Large intestine (tissue), 3 donors: ENCODE data around the gene SRGAP1. TPM values are rescaled to one million over a fixed set of nuclear protein-coding genes. Genes with fewer than 3 reads are reported as not detected.
"Not testable (repeated sequence)": the region's sequence is repeated elsewhere in the genome, so short reads cannot be mapped to it uniquely, and the experiment has no call there.

Experiments
- DNase-seq, 2 donors: peaks; one replicate each; pipeline versions ENCODE4 v3.0.0 to v3.0.0-alpha.2; 2013
- H3K27ac ChIP-seq: one replicate; pipeline ENCODE4 v1.5.1; 2013; ENCODE audit warnings: low read length
- H3K27me3 ChIP-seq: 2 replicates; pipeline ENCODE4 v1.6.1; 2013; ENCODE audit warnings: low read length; ENCODE audit not compliant: control insufficient read depth, insufficient read depth
- H3K36me3 ChIP-seq: 2 replicates; pipeline ENCODE4 v1.6.1; 2013; ENCODE audit warnings: low read length; ENCODE audit not compliant: control insufficient read depth, insufficient read depth
- H3K4me1 ChIP-seq: one replicate; pipeline ENCODE4 v1.6.1; 2013; ENCODE audit warnings: low read length; ENCODE audit not compliant: control insufficient read depth, insufficient read depth
- H3K4me3 ChIP-seq: one replicate; pipeline ENCODE4 v1.5.1; 2013; ENCODE audit warnings: low read length
- H3K9me3 ChIP-seq: one replicate; pipeline ENCODE4 v1.6.1; 2013; ENCODE audit warnings: mild to moderate bottlenecking, low read depth, low read length, moderate library complexity; ENCODE audit not compliant: control insufficient read depth
- WGBS: methylation state at CpG from one replicate; pipeline ENCODE4 v1.1.5; 2013; ENCODE audit warnings: low lambda C conversion rate; ENCODE audit not compliant: insufficient coverage; 5-methylcytosine and 5-hydroxymethylcytosine counted together
- polyA plus RNA-seq: library from polyadenylated mRNA; unstranded; fragments of 120-200 nt; gene quantifications from one replicate; pipeline ENCODE4 v1.2.1, GENCODE V29; 2013

SRGAP1 gene
- polyA plus RNA-seq, 1 donor = 8.6 TPM

DNA sequence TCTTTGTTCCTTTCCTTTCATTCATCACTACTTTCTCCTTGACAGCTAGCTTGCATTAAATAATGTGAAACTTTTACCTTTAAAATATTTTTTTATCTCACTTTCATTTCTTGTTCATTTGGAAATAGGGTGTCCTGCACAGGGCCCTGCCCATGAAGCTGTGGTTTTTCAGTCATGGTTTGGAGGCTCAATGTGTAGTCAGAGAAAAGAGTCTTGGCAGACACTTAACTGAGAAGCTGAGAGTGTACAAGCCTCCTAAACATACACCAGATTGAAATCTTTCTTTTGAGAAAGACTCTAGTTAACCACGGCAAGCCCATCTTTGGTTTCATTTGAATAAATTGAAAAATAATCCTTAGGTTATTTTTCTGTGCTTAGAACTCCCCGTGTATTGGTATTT lies 303.4 kb downstream of the SRGAP1 start:
- 100% methylated on average over 2 of the region's 2 CpGs for WGBS
- H3K9me3 ChIP-seq = no peaks in the 10 kb centered on the region
- no peaks in the 10 kb centered on the region for H3K27me3 ChIP-seq
- peaks cover 14% of the 10 kb centered on the region for H3K36me3 ChIP-seq
- no peaks in the 10 kb centered on the region for H3K4me1 ChIP-seq
- H3K4me3 ChIP-seq = no peak overlapping the region
- DNase-seq = no peak
- H3K27ac ChIP-seq = no peak overlapping the region

DNA sequence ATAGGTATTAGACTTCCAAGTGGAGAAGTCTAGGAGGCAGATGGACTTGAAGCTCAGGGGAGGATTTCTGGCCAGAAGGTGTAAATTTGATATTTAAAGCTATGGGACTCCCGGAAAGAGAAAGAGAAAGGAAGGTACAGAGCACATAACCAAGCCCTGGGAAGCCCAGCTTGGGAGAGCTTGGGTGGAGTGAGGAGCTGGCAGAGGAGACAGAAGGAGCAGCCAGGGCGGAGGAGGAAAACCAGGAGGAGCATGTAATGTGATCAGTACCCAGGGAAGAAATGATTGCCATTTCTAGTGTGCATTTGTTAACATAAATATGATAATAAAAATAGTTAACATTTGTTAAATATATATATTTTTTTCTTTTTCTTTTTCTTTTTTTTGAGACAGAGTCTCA lies 310.2 kb downstream of the SRGAP1 start:
- 91% methylated on average over 1 of the region's 2 CpGs for WGBS
- H3K4me1 ChIP-seq = no peaks in the 10 kb centered on the region
- DNase-seq = no peak

DNA sequence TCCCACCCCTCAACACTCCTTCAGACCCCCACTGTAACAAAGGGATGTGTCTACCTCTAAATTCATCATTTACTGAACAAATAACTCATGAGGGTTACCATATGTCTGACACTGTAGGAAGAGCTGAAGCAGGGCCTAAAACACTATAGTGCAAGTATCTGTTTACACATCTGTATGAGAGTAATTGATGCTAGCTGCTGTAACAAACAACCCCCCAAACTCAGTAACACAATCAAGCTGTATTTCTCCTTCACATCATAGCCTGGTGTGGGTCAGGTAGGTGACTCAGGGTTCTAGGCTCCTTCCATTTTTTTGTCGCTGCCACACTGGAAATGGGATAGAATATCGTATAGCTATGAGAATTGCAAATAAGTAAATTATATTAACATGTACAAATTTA lies 312.6 kb downstream of the SRGAP1 start:
- H3K4me3 ChIP-seq = no peak overlapping the region
- H3K36me3 ChIP-seq = no peaks in the 10 kb centered on the region
- H3K9me3 ChIP-seq = no peaks in the 10 kb centered on the region
- no peak overlapping the region for H3K27ac ChIP-seq
- WGBS = 100% methylated on average over 2 of the region's 2 CpGs
- H3K27me3 ChIP-seq = no peaks in the 10 kb centered on the region
- H3K4me1 ChIP-seq = no peaks in the 10 kb centered on the region
- no peak for DNase-seq

More for the DNA sequence above, 310.2 kb downstream of the SRGAP1 start:
- no peaks in the 10 kb centered on the region for H3K36me3 ChIP-seq
- H3K27me3 ChIP-seq = no peaks in the 10 kb centered on the region
- no peak overlapping the region for H3K27ac ChIP-seq
- H3K9me3 ChIP-seq = no peaks in the 10 kb centered on the region
- no peak overlapping the region for H3K4me3 ChIP-seq

DNA sequence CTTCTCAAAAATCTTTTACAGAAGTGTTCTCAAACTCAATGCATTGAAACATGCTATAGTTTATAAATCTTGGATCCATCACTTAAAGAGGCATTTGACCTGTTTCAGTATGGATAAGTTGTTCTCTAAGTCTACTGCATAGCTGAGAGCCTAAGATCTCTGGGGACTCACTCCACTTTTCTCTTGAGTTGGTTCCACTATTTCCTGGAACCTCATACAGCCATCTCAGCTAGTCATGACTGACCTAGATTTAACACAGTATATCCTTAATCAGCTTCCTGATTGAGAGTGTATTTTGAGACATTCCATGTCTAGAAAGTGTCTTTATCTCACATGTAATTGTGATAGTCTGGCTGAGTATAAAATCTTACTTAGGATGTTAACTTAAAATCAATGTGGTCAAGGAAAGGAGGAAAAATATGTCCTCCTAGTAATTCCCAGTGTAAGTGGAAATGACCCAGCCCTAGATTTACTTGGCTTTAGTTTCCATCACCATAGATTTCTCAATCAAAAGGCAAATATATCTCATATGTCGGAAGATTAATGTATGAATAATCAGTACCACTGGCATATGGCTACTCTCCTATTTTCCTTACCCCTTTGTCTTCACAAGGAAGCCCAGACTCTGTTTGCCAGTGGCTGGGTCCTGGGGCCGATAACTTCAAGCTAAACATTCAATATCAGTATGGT lies 315.7 kb downstream of the SRGAP1 start:
- no peak overlapping the region for H3K4me3 ChIP-seq
- no peaks in the 10 kb centered on the region for H3K4me1 ChIP-seq
- no peak for DNase-seq
- H3K27me3 ChIP-seq = no peaks in the 10 kb centered on the region
- H3K9me3 ChIP-seq = no peaks in the 10 kb centered on the region
- WGBS = 100% methylated on average over 1 of the region's 2 CpGs
- no peaks in the 10 kb centered on the region for H3K36me3 ChIP-seq
- H3K27ac ChIP-seq = no peak overlapping the region

DNA sequence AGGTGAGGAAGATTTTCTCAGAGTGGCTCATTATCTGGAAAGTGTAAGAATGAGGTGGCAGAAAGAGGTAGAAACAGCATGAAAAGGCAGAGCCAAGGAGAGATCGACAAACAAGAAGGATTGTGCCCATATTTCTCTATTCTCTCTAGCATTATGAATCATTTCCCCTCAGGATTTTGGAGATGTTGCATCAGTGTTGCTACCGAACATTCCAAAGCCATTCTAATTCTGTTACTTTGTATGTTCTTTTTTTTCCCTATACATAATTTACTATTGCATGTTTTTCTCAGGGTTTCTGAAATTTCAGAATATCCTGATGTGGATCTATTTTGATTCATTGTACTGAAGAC lies 316.2 kb downstream of the SRGAP1 start:
- Histone ChIP-seq H3K9me3 (no peaks in the 10 kb centered on the region), H3K36me3 (no peaks in the 10 kb centered on the region), H3K27me3 (no peaks in the 10 kb centered on the region), H3K4me1 (no peaks in the 10 kb centered on the region), H3K4me3 (no peak overlapping the region), H3K27ac (no peak overlapping the region)
- 92% methylated on average over 2 of the region's 2 CpGs for WGBS
- DNase-seq = no peak

DNA sequence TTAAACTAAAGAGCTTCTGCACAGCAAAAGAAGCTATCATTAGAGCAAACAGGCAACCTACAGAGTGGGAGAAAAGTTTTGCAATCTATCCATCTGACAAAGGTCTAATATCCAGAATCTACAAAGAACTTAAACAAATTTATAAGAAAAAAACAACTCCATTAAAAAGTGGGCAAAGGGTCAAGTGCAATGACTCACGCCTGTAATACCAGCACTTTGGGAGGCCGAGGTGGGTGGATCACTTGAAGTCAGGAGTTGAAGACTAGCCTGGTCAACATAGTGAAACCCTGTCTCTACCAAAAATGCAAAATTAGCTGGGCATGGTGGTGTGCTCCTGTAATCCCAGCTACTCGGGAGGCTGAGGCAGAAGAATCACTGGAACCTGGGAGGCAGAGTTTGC lies 322.1 kb downstream of the SRGAP1 start:
- not testable (repeated sequence) for H3K4me1 ChIP-seq, H3K36me3 ChIP-seq, H3K9me3 ChIP-seq, H3K4me3 ChIP-seq, H3K27ac ChIP-seq, H3K27me3 ChIP-seq, DNase-seq
- 100% methylated on average over 1 of the region's 3 CpGs for WGBS

DNA sequence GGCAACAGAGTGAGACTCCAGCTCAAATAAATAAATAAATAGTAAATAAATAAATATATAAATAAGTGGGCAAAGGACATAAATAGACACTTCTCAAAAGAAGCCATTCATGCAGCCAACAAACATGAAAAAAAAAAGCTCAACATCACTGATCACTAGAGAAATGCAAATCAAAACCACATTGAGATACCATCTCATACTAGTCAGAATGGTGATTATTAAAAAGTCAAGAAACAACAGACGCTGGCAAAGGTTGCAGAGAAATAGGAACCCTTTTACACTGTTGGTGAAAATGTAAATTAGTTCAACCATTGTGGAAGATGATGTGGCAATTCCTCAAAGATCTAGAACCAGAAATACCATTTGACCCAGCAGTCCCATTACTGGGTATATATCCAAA lies 322.5 kb downstream of the SRGAP1 start:
- H3K4me3 ChIP-seq, H3K27me3 ChIP-seq, H3K27ac ChIP-seq, H3K4me1 ChIP-seq, DNase-seq, H3K36me3 ChIP-seq, H3K9me3 ChIP-seq: not testable (repeated sequence)
- 86% methylated on average over 1 of the region's 1 CpG for WGBS

DNA sequence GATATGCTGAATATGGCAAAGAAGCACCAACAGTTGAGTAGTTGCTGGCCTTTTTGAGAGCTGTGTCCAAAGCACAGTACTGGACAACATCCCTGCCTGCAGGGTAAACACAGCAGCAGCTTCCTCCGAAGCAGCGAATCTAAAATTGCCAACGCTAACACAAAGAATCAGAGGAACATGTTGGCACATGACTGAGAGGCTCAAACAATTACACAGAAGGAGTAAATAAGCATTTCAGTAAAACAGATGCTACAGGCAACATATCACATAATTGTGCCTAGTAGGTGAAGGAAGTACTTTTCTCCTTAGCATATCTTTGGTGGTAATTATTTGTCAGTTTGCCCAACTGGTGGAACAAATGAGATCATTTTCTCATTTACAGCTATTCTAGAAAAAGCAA lies 325.5 kb downstream of the SRGAP1 start:
- WGBS = no CpG with 5 or more reads among the region's 3 CpGs
- Histone ChIP-seq H3K36me3 (no peaks in the 10 kb centered on the region), H3K27ac (no peak overlapping the region), H3K4me1 (no peaks in the 10 kb centered on the region), H3K4me3 (no peak overlapping the region), H3K9me3 (no peaks in the 10 kb centered on the region), H3K27me3 (no peaks in the 10 kb centered on the region)
- no peak for DNase-seq

DNA sequence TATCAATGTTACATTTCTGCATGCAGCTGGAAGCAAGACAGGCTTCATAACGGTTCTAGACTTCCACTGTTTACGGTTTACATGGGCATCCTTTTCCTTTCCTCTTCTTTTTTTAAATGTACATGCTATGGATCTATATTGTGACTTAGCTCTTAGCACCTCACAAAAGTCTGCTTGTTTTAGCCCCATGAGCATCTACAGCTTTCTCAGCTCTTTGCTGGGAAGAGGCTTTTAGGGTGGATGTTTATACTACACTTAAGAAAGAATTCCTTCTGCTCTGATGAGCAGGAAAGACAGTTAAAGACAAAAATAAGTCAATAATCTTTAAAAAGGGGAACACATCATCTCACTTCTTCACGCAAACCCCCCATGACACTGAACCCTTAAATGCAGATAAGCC lies 326.2 kb downstream of the SRGAP1 start:
- Histone ChIP-seq H3K9me3 (no peaks in the 10 kb centered on the region), H3K27me3 (no peaks in the 10 kb centered on the region), H3K4me3 (no peak overlapping the region), H3K27ac (no peak overlapping the region), H3K4me1 (no peaks in the 10 kb centered on the region), H3K36me3 (no peaks in the 10 kb centered on the region)
- 70% methylated on average over 2 of the region's 3 CpGs for WGBS
- DNase-seq = no peak

DNA sequence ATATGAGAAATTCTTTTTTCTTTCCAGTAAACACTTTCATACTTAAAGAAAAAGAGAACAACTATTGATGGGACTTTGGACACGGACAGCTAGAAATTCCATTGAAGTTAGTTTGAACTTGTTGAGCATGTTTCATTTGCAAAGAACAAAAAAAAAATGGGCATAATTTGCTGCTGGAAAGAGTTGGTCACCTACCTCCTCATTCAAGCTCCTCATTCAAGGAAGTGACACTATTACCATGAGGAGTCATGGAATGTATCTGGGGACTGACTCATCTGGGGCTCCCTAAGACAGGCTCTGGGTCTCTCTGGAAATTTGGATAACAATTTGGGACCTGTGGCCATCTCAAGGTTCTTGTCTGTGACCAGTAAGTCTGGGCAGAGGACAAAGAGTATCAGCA lies 327.2 kb downstream of the SRGAP1 start:
- Histone ChIP-seq H3K9me3 (no peaks in the 10 kb centered on the region), H3K4me1 (no peaks in the 10 kb centered on the region), H3K27me3 (no peaks in the 10 kb centered on the region), H3K4me3 (no peak overlapping the region), H3K27ac (no peak overlapping the region), H3K36me3 (no peaks in the 10 kb centered on the region)
- WGBS = 100% methylated on average over 1 of the region's 1 CpG
- no peak for DNase-seq

DNA sequence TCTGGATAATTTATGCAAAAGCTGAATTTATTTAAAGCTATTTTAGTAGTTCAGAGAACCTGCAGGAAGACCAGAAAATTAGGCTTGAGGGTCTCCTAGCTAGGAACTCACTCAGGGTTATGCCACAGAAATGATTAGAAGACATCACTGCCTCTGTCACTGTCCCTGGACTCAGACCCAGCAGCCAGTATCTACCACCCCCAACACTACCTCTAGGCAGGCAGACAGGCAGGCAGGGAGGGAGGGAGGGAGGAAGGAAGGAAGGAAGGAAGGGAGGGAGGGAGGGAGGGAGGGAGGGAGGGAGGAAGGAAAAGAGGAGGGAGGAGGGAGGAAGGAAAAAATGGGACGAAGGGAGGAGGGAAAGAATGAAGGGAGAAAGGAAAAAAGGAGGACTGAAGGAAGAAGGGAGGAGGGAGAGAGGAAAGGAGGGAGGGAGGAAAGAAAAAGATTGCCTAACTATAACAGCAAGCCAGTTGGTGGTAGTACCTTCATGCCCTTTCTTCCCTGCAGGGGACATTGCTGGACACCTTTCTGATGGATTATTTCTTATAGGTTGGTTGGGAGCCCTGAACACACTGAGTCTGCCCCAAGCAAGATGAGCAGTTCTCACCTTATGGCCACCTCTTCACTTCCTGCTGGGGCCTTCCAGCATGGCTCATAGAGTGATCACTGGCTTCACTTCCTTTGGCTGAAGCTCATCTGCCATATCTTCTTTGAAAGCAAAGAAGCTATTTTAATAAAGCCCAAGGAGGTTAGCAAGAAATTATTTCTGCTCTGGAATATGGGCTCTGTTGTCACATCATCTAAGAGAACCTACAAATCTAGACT lies 327.9 kb downstream of the SRGAP1 start:
- Histone ChIP-seq H3K36me3 (no peaks in the 10 kb centered on the region), H3K27me3 (no peaks in the 10 kb centered on the region), H3K4me3 (no peak overlapping the region), H3K9me3 (no peaks in the 10 kb centered on the region), H3K27ac (no peak overlapping the region), H3K4me1 (no peaks in the 10 kb centered on the region)
- 90% methylated on average over 1 of the region's 1 CpG for WGBS
- DNase-seq = no peak
